Omental fat pad (tissue), 4 donors: ENCODE data around the gene ABLIM2. TPM values are rescaled to one million over a fixed set of nuclear protein-coding genes. Genes with fewer than 3 reads are reported as not detected.

Experiments used
- ATAC-seq: fragments of 150-250 bp; one replicate; pipeline ENCODE4 v1.9.1; 2016; ENCODE audit warnings: mild to moderate bottlenecking, moderate library complexity; ENCODE audit not compliant: low FRiP score
- DNase-seq: peaks from one replicate; pipeline ENCODE4 v3.0.0-alpha.2; 2019; ENCODE audit warnings: low spot score
- total RNA-seq, 4 donors: library from RNA; depleted of rRNA; stranded (reverse); fragments of >200 nt; gene quantifications; one replicate each; pipeline ENCODE4 v1.1.0, GENCODE V29; 2016
- TF ChIP-seq, protein P1 (sequence below), 3 donors: fragments of 450-650 bp; IDR thresholded peaks; one replicate each; pipeline ENCODE4 v1.5.1; 2016 to 2017; ENCODE audit warnings: antibody characterized with exemption in 3 of 3, mild to moderate bottlenecking in 3 of 3, moderate library complexity in 2 of 3

ABLIM2 gene
- total RNA-seq, 4 donors from 2014 or later: 10.1 to 34.2 (median 13.7) TPM

DNA sequence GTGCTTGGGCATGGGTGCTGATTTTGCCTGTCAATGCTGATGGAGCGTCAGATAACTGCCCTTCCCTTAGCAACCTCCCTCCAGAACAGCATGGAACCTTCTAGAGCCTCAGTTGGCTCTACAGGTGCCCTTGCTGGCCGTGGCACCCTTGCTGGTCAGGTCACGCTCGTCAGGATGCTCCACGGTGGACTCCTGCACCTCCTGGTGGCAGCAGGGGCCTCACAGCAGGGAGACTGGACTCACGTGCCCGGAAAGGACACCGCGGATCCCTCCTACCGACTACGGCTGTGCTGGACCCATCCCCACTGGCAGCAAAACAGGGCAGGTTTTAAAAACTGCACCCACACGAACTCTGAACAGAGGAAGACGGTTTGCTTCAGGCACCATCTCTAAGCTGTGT, 136.8 kb downstream of the ABLIM2 start:
- TF ChIP-seq, protein P1, sequence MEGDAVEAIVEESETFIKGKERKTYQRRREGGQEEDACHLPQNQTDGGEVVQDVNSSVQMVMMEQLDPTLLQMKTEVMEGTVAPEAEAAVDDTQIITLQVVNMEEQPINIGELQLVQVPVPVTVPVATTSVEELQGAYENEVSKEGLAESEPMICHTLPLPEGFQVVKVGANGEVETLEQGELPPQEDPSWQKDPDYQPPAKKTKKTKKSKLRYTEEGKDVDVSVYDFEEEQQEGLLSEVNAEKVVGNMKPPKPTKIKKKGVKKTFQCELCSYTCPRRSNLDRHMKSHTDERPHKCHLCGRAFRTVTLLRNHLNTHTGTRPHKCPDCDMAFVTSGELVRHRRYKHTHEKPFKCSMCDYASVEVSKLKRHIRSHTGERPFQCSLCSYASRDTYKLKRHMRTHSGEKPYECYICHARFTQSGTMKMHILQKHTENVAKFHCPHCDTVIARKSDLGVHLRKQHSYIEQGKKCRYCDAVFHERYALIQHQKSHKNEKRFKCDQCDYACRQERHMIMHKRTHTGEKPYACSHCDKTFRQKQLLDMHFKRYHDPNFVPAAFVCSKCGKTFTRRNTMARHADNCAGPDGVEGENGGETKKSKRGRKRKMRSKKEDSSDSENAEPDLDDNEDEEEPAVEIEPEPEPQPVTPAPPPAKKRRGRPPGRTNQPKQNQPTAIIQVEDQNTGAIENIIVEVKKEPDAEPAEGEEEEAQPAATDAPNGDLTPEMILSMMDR (IDR thresholded peaks at IDR 0.05): no peak
- ATAC-seq: no peak

DNA sequence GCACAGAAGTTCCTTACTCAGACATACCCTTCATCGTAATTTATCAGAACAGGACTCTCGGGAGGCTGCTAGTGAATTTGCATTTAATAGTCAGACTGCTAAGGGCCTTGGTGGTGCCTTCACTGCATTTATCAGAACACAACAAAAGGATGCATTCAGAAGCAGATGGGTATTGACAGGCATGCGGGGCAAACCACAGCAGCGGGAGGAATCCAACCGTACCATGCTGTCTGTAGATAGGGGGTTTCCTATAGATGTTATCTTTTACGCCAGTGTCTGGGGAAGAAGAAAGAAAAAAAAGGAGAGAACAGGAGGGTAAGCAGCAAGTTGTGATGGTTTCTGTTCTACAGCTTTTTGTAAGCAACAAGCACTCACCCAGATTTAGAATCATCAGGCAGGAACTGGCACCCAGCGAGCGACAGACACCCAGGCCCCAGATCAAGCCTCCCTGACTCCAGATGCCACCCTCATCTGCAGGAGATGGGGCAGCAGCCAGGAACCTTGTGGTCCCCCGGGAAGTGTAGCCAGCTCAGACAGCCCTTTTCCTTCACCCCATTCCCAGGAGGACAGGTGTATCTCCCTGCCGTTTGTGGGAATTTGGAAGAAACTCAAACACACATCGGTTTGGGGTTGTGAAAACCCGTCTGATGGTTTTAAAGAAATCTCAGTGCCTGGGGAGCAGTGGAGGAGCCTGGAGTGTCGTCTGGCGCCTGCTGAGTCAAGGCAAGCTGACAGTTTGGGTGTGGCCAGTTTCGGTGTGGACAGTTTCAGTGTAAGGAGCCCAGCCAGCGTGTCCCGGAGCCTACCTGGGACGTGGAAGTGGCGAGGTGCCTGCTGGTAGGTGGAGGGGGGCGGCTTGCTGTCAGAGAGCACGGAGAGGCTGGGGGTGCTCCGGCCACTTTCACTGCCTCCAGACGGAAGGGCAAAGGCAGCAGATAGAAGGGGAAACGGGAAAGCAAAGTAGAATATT, 138.9 kb downstream of the ABLIM2 start:
- no peak for ATAC-seq

More for the DNA sequence above, 136.8 kb downstream of the ABLIM2 start:
- DNase-seq: no peak

DNA sequence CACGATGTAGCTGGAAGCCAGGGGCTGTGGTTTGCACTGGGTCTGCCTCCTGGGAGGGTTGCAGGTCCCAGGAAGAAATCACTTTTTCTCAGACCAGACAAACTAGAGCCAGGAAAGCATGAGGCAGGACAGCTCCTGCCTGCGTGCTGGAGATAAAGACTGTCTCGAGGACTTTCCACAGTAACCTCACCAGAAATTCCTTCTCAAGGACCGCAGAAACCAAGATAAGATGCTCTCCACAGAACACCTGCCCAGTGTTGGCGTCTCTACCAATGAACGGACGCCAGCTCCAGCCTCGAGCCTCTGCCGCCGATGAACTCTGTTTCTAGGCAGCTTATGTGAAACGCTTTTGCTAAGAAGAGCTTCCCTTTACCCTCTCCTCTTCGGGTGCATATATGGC, 142.1 kb downstream of the ABLIM2 start:
- TF ChIP-seq, protein P1 (IDR thresholded peaks at IDR 0.05): no peak
- no peak for ATAC-seq
- DNase-seq: no peak

More for the DNA sequence above, 138.9 kb downstream of the ABLIM2 start:
- DNase-seq: no peak
- TF ChIP-seq, protein P1 (IDR thresholded peaks at IDR 0.05): no peak

DNA sequence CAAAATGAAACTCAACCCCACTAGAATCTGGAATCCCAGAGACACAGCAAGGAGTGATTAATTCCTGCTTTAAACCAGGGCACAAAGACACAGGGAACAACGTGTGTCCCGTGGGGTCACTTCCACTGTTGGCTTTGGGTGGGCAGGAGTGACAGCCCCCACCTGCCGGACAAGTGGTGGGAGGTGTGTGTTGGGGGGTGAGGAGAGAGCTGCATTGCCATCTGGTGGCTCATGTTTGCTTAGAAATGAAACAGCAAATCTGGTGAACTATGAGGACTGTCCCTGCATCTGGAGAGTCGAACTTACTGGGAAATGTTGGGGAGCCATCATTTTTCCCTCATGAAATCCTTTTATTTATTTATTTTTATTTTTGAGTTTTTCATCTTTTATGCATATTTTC, 143.1 kb downstream of the ABLIM2 start:
- DNase-seq (no peak), ATAC-seq (no peak)
- TF ChIP-seq, protein P1 (IDR thresholded peaks at IDR 0.05): no peak

DNA sequence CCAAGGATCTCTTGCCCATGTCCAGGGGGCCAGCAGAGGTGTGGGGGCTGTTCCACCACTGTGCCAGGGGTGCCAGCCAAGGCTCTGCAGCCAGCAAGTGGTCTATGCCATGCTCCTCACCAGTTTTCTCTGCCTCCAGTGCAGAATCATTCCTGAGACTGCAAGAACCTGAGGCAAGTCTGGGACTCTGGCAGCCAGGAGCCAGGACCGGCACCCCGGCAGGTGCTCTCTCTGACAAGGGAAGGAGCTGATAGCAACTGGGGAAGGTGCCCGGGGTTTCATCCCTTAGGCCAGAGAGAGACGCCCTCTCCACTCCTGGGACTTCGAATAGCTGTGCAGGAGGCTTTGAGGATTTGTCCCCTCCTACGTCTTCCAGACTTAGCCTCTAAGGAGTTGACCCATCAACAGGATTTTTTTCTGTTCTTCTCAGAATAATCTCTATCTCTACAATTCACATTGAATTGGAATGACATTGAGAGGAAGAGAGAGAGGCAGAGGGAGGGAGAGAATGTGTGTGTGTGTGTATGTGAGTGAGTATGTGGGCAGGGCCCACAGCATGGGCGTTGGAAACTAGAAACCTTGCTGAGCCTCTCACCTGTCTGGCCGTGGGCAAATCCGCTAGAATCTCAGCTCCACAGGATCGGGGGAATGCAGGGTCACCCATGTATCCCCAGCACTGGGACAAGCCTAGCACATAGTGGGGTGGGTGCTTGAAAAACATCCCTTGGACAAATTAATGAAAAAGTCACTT, 144.5 kb downstream of the ABLIM2 start:
- DNase-seq: no peak
- ATAC-seq: no peak
- TF ChIP-seq, protein P1 (IDR thresholded peaks at IDR 0.05): no peak

DNA sequence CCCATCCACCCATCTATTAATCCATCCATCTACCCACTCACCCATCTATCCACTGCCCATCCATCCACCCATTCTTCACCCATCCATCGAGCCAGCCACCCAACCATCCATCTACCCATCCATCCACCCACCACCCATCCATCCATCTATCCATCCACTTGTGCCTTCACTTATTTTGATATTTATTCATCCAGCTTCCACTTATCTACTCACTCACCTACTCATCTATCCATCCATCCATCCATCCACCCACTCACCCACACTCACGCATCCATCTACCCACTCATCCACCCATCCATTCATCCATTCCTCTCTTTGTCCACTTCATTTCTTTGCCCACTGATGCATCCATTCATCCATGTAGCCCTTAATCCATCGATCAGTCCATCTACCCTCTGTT, 146.1 kb downstream of the ABLIM2 start:
- no peak for DNase-seq
- ATAC-seq: no peak
- TF ChIP-seq, protein P1 (IDR thresholded peaks at IDR 0.05): no peak
